Heart left ventricle (tissue), 13 donors: ENCODE results near the gene MYCBP2.

ENCODE experiments used
- POLR2A ChIP-seq, 2 donors: fragments of 450-650 bp; IDR thresholded peaks; one replicate each; pipeline ENCODE4 v1.6.1; 2017; ENCODE audit warnings: antibody characterized with exemption in 2 of 2, mild to moderate bottlenecking in 2 of 2, moderate library complexity in 2 of 2
- TF ChIP-seq, protein P1 (sequence below), 12 donors: fragments of 200-600 bp; sonication (generic) in 4 of 12; IDR thresholded peaks; one replicate each; pipeline versions ENCODE4 v1.5.0 to v1.8.0; 2018 to 2022; ENCODE audit warnings: antibody characterized with exemption in 12 of 12, mild to moderate bottlenecking in 5 of 12
- donor health status: ischemic (EF 13 %, LVEDD 7.1; RV severe dilation, severe dysfunction).
- donor health status: DM: no; HTN: yes; CAD: no.
- donor health status: DM: no; HTN: no; CAD: no.
- donor health status: ischemic (EF 25% LVEDD 6.9; RV normal size, moderate dysfunction).
- donor health status: ischemic (EF 25% LVEDD 5.7; RV mildly dilated, moderate dysfunction).
- donor health status: ischemic (EF 35%, LVEDD 5.7; RV mildly dilated, moderate dysfunction).
- donor health status: nonischemic (EF 11% LVEDD 7.7; RV severe dilation, severe dysfunction).
- donor health status: DM: yes; HTN: yes; CAD: no.
- donor health status: PGD.
- donor health status: ischemic (EF 29% LVEDD 5.4; RV normal size, mild dysfunction).
- donor health status: nonischemic (EF 23%, LVEDD 6.1; RV moderate dilation, normal function).

DNA sequence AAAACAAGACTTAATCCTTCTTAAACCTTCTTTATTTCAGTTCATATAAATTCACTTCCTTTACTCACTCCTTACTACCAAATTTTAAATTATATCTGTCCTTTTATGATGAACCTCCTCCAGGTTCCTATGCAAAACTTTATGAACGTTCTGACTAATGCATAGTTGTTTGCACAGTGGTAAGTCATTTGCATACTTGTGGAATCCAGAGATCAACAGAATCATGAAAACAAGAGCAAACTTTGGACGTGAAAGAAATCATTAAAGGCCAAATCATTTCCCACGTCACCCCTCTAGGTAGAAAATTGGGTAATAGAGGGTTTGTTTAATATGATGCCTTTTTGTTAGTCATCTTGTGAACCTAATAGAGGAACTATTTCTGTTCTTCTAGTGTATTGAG, 32.3 kb upstream of the MYCBP2 start:
- TF ChIP-seq, protein P1, sequence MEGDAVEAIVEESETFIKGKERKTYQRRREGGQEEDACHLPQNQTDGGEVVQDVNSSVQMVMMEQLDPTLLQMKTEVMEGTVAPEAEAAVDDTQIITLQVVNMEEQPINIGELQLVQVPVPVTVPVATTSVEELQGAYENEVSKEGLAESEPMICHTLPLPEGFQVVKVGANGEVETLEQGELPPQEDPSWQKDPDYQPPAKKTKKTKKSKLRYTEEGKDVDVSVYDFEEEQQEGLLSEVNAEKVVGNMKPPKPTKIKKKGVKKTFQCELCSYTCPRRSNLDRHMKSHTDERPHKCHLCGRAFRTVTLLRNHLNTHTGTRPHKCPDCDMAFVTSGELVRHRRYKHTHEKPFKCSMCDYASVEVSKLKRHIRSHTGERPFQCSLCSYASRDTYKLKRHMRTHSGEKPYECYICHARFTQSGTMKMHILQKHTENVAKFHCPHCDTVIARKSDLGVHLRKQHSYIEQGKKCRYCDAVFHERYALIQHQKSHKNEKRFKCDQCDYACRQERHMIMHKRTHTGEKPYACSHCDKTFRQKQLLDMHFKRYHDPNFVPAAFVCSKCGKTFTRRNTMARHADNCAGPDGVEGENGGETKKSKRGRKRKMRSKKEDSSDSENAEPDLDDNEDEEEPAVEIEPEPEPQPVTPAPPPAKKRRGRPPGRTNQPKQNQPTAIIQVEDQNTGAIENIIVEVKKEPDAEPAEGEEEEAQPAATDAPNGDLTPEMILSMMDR (IDR thresholded peaks at IDR 0.05) = no peak
- TF ChIP-seq POLR2A (IDR thresholded peaks at IDR 0.05) = no peak
